Transverse colon (tissue), 4 donors: Measurements from ENCODE around the gene PLB1.

Source experiments
- CTCF ChIP-seq, 5 experiments: fragments of 200-600 bp in 3 of 5; fragments of 450-650 bp in 2 of 5; sonication (generic) in 3 of 5; IDR thresholded peaks; 1 replicate in 2 of 5; 2 replicates in 3 of 5; pipeline ENCODE4 v1.5.1; 2016 to 2017; ENCODE audit warnings: antibody characterized with exemption in 5 of 5, inconsistent platforms in 3 of 5, mild to moderate bottlenecking in 2 of 5, moderate library complexity in 1 of 5
- POLR2A ChIP-seq: fragments of 450-650 bp; IDR thresholded peaks from one replicate; pipeline ENCODE4 v1.6.1; 2016; ENCODE audit warnings: antibody characterized with exemption, mild to moderate bottlenecking, moderate library complexity
- POLR2AphosphoS5 ChIP-seq, 3 donors: sonication (generic); formaldehyde crosslinking; IDR thresholded peaks; one replicate each; pipeline ENCODE4 v1.6.1; 2016; ENCODE audit warnings: antibody characterized with exemption in 3 of 3

GRCh38 chr2:28606986-28607441 is 111.2 kb downstream of the PLB1 start:
- TF ChIP-seq CTCF (IDR thresholded peaks at IDR 0.05) = no peak
- no peak for TF ChIP-seq POLR2A
- no peak for TF ChIP-seq POLR2AphosphoS5 (IDR thresholded peaks at IDR 0.05)
